Stimulated activated CD8-positive, alpha-beta memory T cell treated with anti-CD3 and anti-CD28 coated beads, Interleukin-7, amount 100 ng/mL, for 48 hours (primary cell): Measurements from ENCODE around the gene OGFR.

Source experiments
- DNase-seq, 2 donors: peaks; one replicate each; pipeline ENCODE4 v3.0.0-alpha.2; 2020; ENCODE audit warnings: low read depth in 1 of 2; ENCODE audit errors: extremely low read depth in 1 of 2

The OGFR gene

DNA sequence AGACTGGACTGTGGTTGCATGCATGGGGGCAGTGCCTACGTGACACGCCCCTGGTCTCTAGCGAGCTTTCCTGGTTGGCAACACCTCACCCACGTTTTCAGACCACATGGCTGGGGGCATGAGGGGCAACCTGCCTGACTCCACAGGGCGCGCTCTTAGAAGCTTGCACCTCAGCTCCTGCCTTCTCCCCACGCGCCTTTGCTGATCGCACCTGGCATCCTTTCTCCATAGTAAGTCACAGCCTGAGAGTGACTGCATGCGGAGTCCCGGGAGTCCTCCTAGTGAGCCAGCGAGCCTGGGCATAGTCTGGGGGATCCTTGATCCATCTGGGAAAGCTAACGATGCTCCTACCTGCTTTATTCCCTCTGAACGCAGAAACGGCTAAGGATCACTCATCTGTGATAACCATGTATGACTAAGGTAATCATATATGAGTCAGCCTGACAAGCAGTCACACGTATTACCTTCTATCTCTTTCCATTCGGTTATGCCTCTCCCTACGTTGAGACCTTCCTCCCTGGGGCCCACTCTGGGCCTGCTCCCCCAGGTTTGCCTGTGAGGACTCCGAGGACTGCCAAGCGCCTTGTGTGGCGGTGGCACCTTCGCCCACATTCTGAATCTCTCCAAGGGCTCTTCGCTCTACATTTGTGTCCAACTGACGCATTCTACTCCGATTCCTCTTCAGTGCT is 52.4 kb downstream of the OGFR start:
- no peak for DNase-seq

DNA sequence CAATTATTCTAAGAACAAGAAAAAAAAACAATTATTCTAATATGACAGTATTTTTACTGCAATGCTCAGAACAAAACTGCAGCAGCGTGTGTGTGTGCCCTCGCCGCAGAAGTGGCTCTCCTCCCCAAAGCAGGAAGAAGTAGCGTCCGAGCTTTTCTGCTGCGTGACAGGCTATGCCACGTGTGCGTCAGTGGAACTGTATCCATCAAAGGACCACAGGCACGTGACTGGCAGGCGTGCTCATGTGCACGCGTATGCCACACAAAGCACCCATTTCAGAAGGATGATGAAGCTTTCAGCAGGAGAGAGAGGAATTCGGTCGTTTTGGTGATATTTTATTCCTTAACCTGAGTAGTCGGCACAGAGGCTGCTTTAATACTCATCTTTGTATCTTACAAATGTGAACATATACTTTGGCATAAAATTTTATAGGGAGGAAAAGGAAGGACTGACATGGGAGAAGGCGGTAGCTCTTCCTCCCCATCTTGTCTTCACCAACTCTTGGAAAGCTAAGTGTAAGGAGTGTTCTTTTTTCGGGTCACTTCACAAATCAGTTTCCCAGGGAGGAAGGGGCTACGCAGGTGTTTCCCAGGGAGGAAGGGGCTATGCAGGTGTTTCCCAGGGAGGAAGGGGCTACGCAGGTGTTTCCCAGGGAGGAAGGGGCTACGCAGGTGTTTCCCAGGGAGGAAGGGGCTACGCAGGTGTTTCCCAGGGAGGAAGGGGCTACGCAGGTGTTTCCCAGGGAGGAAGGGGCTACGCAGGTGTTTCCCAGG is 53.6 kb downstream of the OGFR start:
- DNase-seq, result no peak

DNA sequence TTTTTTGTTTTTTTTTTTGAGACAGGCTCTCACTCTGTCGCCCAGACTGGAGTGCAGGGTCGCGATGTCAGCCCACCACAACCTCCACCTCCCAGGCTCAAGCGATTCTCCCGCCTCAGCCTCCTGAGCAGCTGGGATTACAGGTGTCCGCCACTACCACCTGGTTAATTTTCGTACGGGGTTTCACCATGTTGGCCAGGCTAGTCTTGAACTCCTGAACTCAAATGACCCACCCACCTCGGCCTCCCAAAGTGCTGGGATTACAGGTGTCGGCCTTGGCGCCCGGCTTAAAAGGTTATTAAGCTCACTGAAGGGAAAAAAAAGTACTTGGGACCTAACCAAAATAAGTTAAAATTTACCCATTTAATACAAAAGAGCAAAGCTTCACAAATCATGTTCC is 55.1 kb downstream of the OGFR start:
- no peak for DNase-seq

DNA sequence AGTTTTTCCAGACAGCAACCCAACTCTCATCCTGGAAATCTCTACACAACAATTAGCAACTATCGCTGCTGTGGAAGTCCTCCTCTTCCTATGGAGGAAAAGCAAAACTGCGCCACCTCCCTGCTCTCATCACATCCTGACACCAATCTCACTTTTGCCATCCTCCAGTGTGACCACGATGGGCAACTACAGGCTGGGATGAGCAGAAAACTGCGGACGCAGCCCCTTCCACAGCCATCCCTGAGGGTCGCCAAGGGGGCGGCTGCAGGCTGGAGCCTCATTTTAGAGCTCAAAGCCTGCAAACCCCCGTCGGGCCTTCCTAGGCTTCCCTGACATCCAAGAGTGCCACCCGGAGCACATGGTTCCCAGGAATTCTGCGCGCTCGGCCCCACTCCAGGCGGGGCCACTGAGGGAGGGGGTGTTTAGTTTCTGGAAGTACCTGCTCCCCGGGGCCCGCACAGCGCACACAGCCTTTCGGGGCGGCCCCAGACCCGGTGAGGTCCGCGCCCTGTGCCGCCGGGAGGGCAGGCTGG is 55.8 kb downstream of the OGFR start:
- DNase-seq, result no peak

GRCh38 chr20:62860924-62861691 is 56.5 kb downstream of the OGFR start:
- no peak for DNase-seq

DNA sequence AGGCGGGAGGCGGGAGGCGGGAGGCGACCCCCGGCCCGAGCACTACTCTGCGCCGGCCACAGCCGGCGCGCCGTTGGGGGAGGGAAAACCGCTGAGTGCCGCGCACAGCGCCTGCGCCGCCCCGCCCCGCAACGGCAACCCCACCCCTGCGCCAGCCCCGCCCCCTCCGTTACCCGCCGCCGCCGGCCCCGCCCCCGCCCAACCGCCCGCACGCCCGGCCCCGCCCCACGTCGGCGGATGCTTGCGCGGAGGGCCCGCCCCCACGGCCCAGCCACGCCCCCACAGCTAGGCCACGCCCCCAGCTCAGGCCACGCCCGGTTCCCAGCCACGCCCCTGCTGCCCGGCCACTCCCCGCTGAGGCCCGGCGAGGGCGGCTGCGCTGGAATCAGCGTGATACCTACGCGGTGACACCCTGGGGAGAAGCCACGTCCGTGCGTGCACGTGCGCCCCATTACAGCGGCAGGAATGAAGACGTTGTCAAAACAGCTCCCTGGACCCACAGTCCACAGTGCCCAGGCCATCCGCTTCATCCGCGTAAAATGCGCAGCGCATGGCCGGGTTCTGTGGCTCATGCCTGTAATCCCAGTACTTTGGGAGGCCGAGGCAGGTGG is 57.2 kb downstream of the OGFR start, which contains the start of gene TCFL5:
Gene TCFL5 (minus strand): TSS at position 97 of the 611 bp plus-strand sequence. CDS start 152 bp downstream, outside the sequence.
- peak; percentile 69 to 85 for DNase-seq
